CD4-positive, alpha-beta T cell (primary cell): Measurements from ENCODE around the gene MTIF3. TPM values are rescaled to one million over a fixed set of nuclear protein-coding genes. Genes with fewer than 3 reads are reported as not detected.

Experiments
- ATAC-seq: fragments of 200-7000 bp; cut with Tn5 transposase; one replicate; pipeline ENCODE4 v1.10.0; 2022; ENCODE audit warnings: mild to moderate bottlenecking; ENCODE audit not compliant: poor library complexity
- CTCF ChIA-PET: fragments of 350-600 bp; sonication (Branson Sonifier 250); formaldehyde crosslinking; loops from one replicate; lab custom pipeline; 2021; ENCODE audit warnings: antibody characterized with exemption, inconsistent platforms; lab: Charles Lee
- POLR2A ChIA-PET: fragments of 350-600 bp; sonication (Branson Sonifier 250); formaldehyde crosslinking; loops from one replicate; lab custom pipeline; 2021; ENCODE audit warnings: antibody characterized with exemption, inconsistent platforms; lab: Charles Lee
- DNase-seq, 14 experiments: peaks; one replicate each; pipeline ENCODE4 v3.0.0-alpha.2; 2013 to 2020; ENCODE audit warnings: mixed read lengths in 2 of 14
- H3K27ac ChIP-seq, 2 donors: one replicate each; pipeline versions ENCODE4 v1.5.1 to v1.7.0; 2013; ENCODE audit warnings: low read length in 2 of 2, low read depth in 1 of 2, mild to moderate bottlenecking in 1 of 2
- H3K27me3 ChIP-seq, 2 experiments: 1 replicate in 1 of 2; 2 replicates in 1 of 2; pipeline versions ENCODE4 v1.6.1 to v1.7.0; 2013; ENCODE audit warnings: low read length in 2 of 2, control low read depth in 1 of 2, mild to moderate bottlenecking in 1 of 2, moderate library complexity in 1 of 2; ENCODE audit not compliant: insufficient read depth in 2 of 2, control insufficient read depth in 1 of 2
- H3K36me3 ChIP-seq: one replicate; pipeline ENCODE4 v1.6.1; 2013; ENCODE audit warnings: low read length, control low read depth; ENCODE audit not compliant: insufficient read depth
- H3K4me1 ChIP-seq: one replicate; pipeline ENCODE4 v1.6.1; 2013; ENCODE audit warnings: low read length, control low read depth; ENCODE audit not compliant: insufficient read depth
- H3K4me3 ChIP-seq: one replicate; pipeline ENCODE4 v1.5.1; 2013; ENCODE audit warnings: mild to moderate bottlenecking, low read length, moderate library complexity
- H3K9me3 ChIP-seq, 2 experiments: 1 replicate in 1 of 2; 2 replicates in 1 of 2; pipeline versions ENCODE4 v1.6.1 to v1.7.0; 2013; ENCODE audit warnings: low read length in 2 of 2, mild to moderate bottlenecking in 2 of 2, control low read depth in 1 of 2, moderate library complexity in 1 of 2; ENCODE audit not compliant: control insufficient read depth in 1 of 2, insufficient read depth in 1 of 2
- H3K27ac Mint-ChIP-seq: one replicate; pipeline ENCODE4 v1.8.0; 2020; ENCODE audit warnings: mixed read lengths
- H3K27me3 Mint-ChIP-seq: one replicate; pipeline ENCODE4 v1.8.0; 2021; ENCODE audit warnings: mixed read lengths
- H3K36me3 Mint-ChIP-seq: one replicate; pipeline ENCODE4 v1.8.0; 2021; ENCODE audit warnings: low read depth, mixed read lengths
- H3K4me1 Mint-ChIP-seq: one replicate; pipeline ENCODE4 v1.8.0; 2021; ENCODE audit warnings: low read depth, mixed read lengths
- H3K4me3 Mint-ChIP-seq: one replicate; pipeline ENCODE4 v1.8.0; 2020; ENCODE audit warnings: mild to moderate bottlenecking, mixed read lengths
- H3K9me3 Mint-ChIP-seq: one replicate; pipeline ENCODE4 v1.8.0; 2020; ENCODE audit warnings: mixed read lengths
- CTCF ChIP-seq: fragments of 200-600 bp; IDR thresholded peaks from one replicate; pipeline ENCODE4 v1.8.0; 2022; ENCODE audit warnings: antibody characterized with exemption, mild to moderate bottlenecking
- intact Hi-C, 2 experiments: fragments of 100-400 bp; cut with DNase I in 1 of 2; cut with micrococcal nuclease in 1 of 2; formaldehyde crosslinking; loops; one replicate each; pipeline versions ENCODE4 v1.15.1 to v1.9.0; 2023 to 2025; cut with DNase I, micrococcal nuclease
- total RNA-seq, 174 experiments: library from RNA in 2 of 174; stranded (reverse) in 2 of 174; gene quantifications; one replicate each; pipeline ENCODE4 v1.2.3 and lab custom pipeline; 2021 to 2026

The MTIF3 gene
- total RNA-seq, 2 experiments from 2014 or later = 13.6 to 14.5 TPM

GRCh38 chr13:27405546-27406134, 44.7 kb downstream of the MTIF3 start:
- ATAC-seq (peak; percentile 14), DNase-seq (no peak)
- Histone ChIP-seq H3K9me3 (peaks cover 0 to 2% of the 10 kb centered on the region in 2 experiments), H3K4me1 (peaks cover 8% of the 10 kb centered on the region), H3K36me3 (no peaks in the 10 kb centered on the region), H3K4me3 (no peak overlapping the region), H3K27me3 (no peaks in the 10 kb centered on the region), H3K27ac (no peak overlapping the region)
- no peak for TF ChIP-seq CTCF
- ChIA-PET POLR2A (interaction anchor here (1.0 to 1.6 kb wide), 2 partner anchors 20 to 421 kb away, joined by 3 to 4 read pairs; no protein-coding TSS in a partner anchor), CTCF (interaction anchor here (1.1 to 1.3 kb wide), 2 partner anchors 19 to 421 kb away, joined by 4 read pairs; partner anchors contain the start of gene GTF3A)
- Mint-ChIP-seq H3K4me3 (no peak overlapping the region), H3K4me1 (no peaks in the 10 kb centered on the region), H3K27ac (no peak overlapping the region), H3K36me3 (no peaks in the 10 kb centered on the region), H3K9me3 (no peaks in the 10 kb centered on the region), H3K27me3 (peaks cover 17% of the 10 kb centered on the region)
- intact Hi-C loops = loop anchor here (1.0 to 10.0 kb wide), 11 partner anchors 19 to 421 kb away; partner anchors contain the start of genes GTF3A (in 1 of the 2) and MTIF3 (in 1 of the 2)

GRCh38 chr13:27404680-27405079, 45.7 kb downstream of the MTIF3 start:
- Histone ChIP-seq H3K9me3 (peaks cover 0 to 8% of the 10 kb centered on the region in 2 experiments), H3K4me3 (no peak overlapping the region), H3K27ac (no peak overlapping the region), H3K27me3 (no peaks in the 10 kb centered on the region), H3K4me1 (peaks cover 8% of the 10 kb centered on the region), H3K36me3 (no peaks in the 10 kb centered on the region)
- no peak for DNase-seq
- ATAC-seq = no peak
- H3K27ac Mint-ChIP-seq = no peak overlapping the region
- H3K4me1 Mint-ChIP-seq = no peaks in the 10 kb centered on the region
- H3K27me3 Mint-ChIP-seq = peaks cover 17% of the 10 kb centered on the region
- no peak for TF ChIP-seq CTCF
- intact Hi-C loops = loop anchor here (1.0 to 10.0 kb wide), 7 partner anchors 78 to 421 kb away; no protein-coding TSS in a partner anchor
- ChIA-PET CTCF (no interaction called here), POLR2A (no interaction called here)
- no peaks in the 10 kb centered on the region for H3K36me3 Mint-ChIP-seq
- H3K4me3 Mint-ChIP-seq = no peak overlapping the region
- H3K9me3 Mint-ChIP-seq = no peaks in the 10 kb centered on the region

GRCh38 chr13:27403727-27404385, 46.5 kb downstream of the MTIF3 start:
- no peaks in the 10 kb centered on the region for H3K9me3 Mint-ChIP-seq
- Histone ChIP-seq H3K4me3 (no peak overlapping the region), H3K27ac (no peak overlapping the region), H3K27me3 (no peaks in the 10 kb centered on the region), H3K4me1 (peaks cover 8% of the 10 kb centered on the region), H3K36me3 (no peaks in the 10 kb centered on the region), H3K9me3 (peaks cover 0 to 8% of the 10 kb centered on the region in 2 experiments)
- H3K36me3 Mint-ChIP-seq = no peaks in the 10 kb centered on the region
- ChIA-PET CTCF (no interaction called here), POLR2A (no interaction called here)
- intact Hi-C loops = loop anchor here (1.0 to 10.0 kb wide), 3 partner anchors 141 to 421 kb away; no protein-coding TSS in a partner anchor
- H3K4me1 Mint-ChIP-seq = no peaks in the 10 kb centered on the region
- H3K4me3 Mint-ChIP-seq = no peak overlapping the region
- H3K27me3 Mint-ChIP-seq = peaks cover 9% of the 10 kb centered on the region
- H3K27ac Mint-ChIP-seq = no peak overlapping the region
- TF ChIP-seq CTCF = no peak
- DNase-seq (no peak), ATAC-seq (no peak)
